ENCODE data around the gene MSLN.

Gene MSLN

DNA sequence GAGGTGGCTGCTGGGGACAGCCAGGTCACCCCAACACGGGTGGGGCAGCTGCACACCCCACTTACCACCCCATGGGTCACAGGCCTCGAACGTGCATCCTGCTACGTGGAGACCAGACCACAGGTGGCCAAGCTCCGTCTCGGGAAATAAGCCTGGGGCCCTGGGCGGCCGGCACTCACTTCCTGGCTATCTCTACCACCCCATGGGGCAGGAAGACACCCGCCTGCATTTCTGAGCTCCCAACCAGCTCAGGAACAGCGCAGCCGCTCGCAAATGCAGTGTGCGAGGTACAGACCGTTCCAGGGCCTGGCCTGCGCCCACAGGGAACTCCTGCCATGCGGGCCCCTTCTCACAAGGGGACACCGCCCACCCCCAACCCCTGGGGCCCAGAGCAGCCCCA, 44.9 kb downstream of the MSLN start:
- no peak for DNase-seq (ENCODE audit: extremely low spot score)
- ChIA-PET CTCF (interaction anchor here (1.3 kb wide), 1 partner anchor 20 kb away, joined by 4 read pairs; no protein-coding TSS in a partner anchor), POLR2A (no interaction called here)
- TF ChIP-seq, protein P1, sequence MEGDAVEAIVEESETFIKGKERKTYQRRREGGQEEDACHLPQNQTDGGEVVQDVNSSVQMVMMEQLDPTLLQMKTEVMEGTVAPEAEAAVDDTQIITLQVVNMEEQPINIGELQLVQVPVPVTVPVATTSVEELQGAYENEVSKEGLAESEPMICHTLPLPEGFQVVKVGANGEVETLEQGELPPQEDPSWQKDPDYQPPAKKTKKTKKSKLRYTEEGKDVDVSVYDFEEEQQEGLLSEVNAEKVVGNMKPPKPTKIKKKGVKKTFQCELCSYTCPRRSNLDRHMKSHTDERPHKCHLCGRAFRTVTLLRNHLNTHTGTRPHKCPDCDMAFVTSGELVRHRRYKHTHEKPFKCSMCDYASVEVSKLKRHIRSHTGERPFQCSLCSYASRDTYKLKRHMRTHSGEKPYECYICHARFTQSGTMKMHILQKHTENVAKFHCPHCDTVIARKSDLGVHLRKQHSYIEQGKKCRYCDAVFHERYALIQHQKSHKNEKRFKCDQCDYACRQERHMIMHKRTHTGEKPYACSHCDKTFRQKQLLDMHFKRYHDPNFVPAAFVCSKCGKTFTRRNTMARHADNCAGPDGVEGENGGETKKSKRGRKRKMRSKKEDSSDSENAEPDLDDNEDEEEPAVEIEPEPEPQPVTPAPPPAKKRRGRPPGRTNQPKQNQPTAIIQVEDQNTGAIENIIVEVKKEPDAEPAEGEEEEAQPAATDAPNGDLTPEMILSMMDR (IDR thresholded peaks at IDR 0.05; ENCODE audit: control extremely low read depth, extremely low read depth, low read depth, missing control alignments) = no peak

DNA sequence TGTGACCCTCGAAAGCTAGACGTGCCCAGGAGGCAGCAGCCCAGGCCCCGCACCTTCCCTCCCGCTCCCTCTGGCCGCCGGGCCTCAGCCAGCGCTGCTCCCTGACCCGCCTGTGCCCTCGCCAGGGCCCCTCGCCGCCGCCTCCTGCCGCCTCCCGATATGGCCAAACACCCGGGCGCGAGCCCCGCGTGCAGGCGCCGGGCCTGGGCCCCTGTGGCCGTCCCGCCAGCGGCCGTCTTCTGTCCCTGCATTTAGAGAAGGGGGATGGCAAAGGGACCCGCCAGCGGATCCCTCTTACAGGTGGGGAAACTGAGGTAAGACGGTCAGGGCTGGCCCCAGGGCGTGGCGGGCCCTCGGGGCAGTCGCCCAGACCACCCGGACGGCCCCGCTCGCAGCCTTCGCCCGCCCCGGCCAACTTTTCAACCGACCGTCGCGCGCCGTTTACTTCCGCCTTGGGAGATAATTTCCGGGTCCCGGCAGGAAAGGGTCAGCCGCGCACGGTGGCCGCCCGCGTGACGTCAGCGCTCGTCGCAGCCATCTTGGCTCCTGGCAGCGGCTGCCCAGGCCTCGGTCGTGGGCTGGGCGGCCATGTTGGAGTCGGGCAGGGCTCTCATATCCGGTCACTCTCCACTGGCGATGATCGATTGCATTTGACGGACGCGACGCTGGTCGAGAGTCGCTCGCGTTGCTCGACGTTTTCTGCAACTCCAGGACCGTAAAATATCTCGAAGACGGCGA, 47.0 kb downstream of the MSLN start:
- peak; percentile 99 for DNase-seq (ENCODE audit: extremely low spot score)
- ChIA-PET CTCF (no interaction called here), POLR2A (interaction anchor here (0.6 to 0.8 kb wide), 2 partner anchors 20 to 315 kb away, joined by 3 to 5 read pairs; partner anchors contain the start of gene RPUSD1)
- TF ChIP-seq, protein P1 (IDR thresholded peaks at IDR 0.05; ENCODE audit: control extremely low read depth, extremely low read depth, low read depth, missing control alignments) = no peak

GRCh38 chr16:808085-808386, 47.5 kb downstream of the MSLN start:
- POLR2A ChIA-PET = no interaction called here
- CTCF ChIA-PET = no interaction called here
- no peak for DNase-seq (ENCODE audit: extremely low spot score)
- TF ChIP-seq, protein P1 (IDR thresholded peaks at IDR 0.05; ENCODE audit: control extremely low read depth, extremely low read depth, low read depth, missing control alignments) = no peak

DNA sequence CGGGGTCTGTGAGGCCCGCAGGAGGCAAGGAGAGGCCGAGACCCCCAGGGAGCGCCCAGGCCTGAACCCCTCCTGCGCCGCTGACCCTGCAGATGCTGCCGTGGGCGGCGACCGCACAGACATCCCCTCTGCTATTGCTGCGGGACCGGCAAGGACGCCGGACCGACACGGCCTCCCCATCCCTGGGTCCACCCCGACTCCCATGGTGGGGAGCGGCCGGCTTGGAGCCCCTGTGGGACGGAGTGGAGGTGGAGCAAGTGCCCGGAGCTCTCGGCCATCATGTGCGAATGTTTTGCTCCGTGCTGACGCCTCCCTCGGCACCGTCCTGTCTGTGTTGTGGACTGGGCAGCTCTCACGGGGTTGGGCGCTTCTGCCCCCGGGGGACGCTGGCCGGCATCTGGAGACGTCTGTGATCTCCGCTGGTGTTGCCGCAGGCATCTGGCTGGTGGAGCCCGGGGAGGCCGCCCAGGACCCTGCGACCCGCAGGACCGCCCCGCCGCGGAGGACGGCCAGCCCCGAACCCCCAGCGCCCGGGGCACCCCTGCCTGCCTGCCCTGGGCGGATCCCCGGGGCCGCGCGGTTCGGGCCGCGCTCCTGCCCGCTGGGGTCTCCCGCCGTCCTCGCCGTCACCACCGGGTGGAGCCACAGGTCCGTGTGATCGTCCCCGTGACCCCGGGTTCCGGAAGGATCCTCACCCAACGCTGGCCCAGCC, 52.8 kb downstream of the MSLN start:
- peak; percentile 76 for DNase-seq (ENCODE audit: extremely low spot score)
- TF ChIP-seq, protein P1 (IDR thresholded peaks at IDR 0.05; ENCODE audit: control extremely low read depth, extremely low read depth, low read depth, missing control alignments) = peak; percentile 61
- ChIA-PET CTCF (no interaction called here), POLR2A (no interaction called here)

DNA sequence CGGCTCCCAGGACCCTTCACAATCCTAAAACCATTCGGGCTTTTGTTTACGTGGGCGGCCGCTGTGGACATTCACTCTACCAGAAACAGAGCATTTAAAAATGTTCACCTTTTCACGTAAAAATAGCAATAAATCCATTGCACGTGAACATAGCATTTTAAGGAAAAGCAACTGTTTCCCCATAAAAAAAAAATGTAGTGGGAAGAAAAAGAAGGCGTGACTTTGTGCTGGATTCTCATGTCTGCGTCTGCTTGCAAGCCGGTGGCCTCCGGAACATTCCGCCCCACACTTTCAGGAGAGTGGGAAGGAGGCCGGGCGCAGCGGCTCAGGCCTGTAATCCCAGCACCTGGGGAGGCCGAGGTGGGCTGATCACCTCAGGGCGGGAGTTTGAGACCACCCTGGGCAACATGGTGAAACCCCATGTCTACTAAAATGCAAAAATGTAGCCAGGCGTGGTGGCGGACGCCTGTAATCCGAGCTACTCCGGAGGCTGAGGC, 53.4 kb downstream of the MSLN start:
- POLR2A ChIA-PET = no interaction called here
- TF ChIP-seq, protein P1 (IDR thresholded peaks at IDR 0.05; ENCODE audit: control extremely low read depth, extremely low read depth, low read depth, missing control alignments) = no peak
- no peak for DNase-seq (ENCODE audit: extremely low spot score)
- CTCF ChIA-PET = no interaction called here

GRCh38 chr16:814974-815373, 54.4 kb downstream of the MSLN start:
- CTCF ChIA-PET = no interaction called here
- TF ChIP-seq, protein P1 (IDR thresholded peaks at IDR 0.05; ENCODE audit: control extremely low read depth, extremely low read depth, low read depth, missing control alignments) = no peak
- DNase-seq (ENCODE audit: extremely low spot score) = no peak
- POLR2A ChIA-PET = no interaction called here
